ENCODE results near the gene MSH4. TPM values are rescaled to one million over a fixed set of nuclear protein-coding genes. Genes with fewer than 3 reads are reported as not detected.

Gene MSH4
- total RNA-seq, 4 donors from 2014 or later = 0.67 to 0.93 TPM; not detected in 2

DNA sequence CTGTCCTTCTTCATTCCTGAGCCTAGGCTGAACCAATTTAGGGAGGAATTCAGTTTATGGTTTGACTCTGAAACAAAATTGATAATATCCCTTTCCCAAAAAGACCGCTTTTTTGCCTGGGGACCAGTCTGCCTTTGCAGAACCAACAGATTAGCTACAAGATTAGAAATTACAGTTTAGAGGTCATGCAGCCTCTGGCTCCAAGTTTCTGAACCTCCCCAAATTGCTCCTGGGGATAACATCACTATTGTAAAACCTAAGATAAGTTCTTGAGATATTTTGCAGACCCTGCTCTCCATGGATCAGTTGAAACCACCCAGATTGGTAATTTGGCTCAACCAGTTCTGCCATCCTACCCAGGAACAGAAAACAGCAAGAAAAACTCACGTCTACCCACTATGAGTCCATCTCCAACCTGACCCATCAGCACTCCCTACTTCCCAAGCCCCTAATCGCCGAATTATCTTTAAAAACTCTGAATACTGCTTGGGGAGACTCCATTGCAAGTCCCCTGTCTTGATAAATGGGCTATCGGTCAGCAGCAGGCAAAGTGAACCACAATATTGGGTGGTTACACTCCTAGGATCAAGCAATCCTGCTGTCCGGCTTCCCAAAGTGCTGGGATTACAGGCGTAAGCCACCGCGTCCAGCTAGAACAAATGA, 11.2 kb upstream of the MSH4 start:
- H3K27me3 ChIP-seq = no peaks in the 10 kb centered on the region
- H3K9me3 ChIP-seq = no peaks in the 10 kb centered on the region
- TF ChIP-seq, protein P1, sequence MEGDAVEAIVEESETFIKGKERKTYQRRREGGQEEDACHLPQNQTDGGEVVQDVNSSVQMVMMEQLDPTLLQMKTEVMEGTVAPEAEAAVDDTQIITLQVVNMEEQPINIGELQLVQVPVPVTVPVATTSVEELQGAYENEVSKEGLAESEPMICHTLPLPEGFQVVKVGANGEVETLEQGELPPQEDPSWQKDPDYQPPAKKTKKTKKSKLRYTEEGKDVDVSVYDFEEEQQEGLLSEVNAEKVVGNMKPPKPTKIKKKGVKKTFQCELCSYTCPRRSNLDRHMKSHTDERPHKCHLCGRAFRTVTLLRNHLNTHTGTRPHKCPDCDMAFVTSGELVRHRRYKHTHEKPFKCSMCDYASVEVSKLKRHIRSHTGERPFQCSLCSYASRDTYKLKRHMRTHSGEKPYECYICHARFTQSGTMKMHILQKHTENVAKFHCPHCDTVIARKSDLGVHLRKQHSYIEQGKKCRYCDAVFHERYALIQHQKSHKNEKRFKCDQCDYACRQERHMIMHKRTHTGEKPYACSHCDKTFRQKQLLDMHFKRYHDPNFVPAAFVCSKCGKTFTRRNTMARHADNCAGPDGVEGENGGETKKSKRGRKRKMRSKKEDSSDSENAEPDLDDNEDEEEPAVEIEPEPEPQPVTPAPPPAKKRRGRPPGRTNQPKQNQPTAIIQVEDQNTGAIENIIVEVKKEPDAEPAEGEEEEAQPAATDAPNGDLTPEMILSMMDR (IDR thresholded peaks at IDR 0.05) = no peak
- TF ChIP-seq POLR2AphosphoS5 (IDR thresholded peaks at IDR 0.05) = no peak
- no peak for TF ChIP-seq POLR2A (IDR thresholded peaks at IDR 0.05)
- no peak for TF ChIP-seq EP300 (IDR thresholded peaks at IDR 0.05)
- peaks cover 3 to 48% (median 33%) of the 10 kb centered on the region in 3 donors for H3K4me1 ChIP-seq
- H3K36me3 ChIP-seq = peaks cover 0 to 8% of the 10 kb centered on the region in 2 donors
- H3K4me3 ChIP-seq = peak overlapping the region; percentile 68 to 97
- ATAC-seq = peak; percentile 59
- 0 to 13% methylated on average over 7 to 9 of the region's 9 CpGs for WGBS, 2 donors (ENCODE audit: low coverage in 1 of 2)
- H3K27ac ChIP-seq = peak overlapping the region; percentile 59 to 87 (median 81)

DNA sequence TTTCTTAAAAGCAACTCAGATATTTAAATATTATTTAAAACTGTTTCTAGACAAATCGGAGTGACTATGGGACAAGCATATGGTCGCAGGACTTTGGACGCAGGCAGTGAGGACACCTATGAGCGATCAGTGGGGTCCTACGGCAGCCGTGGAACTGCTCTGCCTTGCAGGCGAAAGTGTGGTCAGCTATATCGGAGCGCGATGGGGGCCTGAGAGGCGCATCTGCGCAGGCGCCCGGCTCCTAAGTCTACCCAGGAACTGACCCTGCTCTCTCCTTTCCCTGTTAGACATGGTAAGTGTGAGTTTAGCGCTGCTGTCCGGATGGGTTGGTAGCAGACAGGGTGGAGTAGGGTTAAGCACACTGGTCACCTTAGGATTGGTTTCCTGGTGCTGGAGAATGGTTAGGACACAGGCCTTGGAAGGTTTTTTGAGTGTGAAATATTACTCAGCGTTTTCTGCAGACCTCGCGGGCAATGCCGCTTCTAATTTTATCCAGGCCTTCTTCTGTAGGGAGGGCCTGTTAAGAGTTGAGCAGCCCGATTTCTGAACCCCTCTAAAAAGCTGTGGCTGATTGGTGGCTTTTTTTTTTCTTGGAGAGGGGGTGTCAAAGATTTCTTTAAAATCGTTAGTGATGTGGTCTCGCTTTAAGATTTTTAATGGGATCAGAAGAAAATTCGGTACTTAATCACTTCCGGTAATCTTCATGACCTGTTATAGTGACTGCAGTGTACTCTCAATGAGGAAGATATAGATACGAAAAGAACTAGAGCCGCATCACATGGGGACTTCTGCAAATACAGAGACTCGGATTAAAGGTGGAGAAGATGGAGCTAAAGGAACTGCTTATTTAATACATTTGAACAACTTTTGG, 10.5 kb upstream of the MSH4 start, which contains the start of gene RABGGTB:
Gene RABGGTB, plus strand, starts transcription at position 274 of the 871 bp plus-strand sequence. Its CDS starts 16 bp downstream, at position 290.
- H3K4me1 ChIP-seq = peaks cover 3 to 56% (median 37%) of the 10 kb centered on the region in 3 donors
- TF ChIP-seq POLR2A (IDR thresholded peaks at IDR 0.05) = peak; percentile 66 to 77
- TF ChIP-seq, protein P1 (IDR thresholded peaks at IDR 0.05) = no peak
- no peak for TF ChIP-seq EP300 (IDR thresholded peaks at IDR 0.05)
- peak; percentile 91 for TF ChIP-seq POLR2AphosphoS5 (IDR thresholded peaks at IDR 0.05)
- H3K27me3 ChIP-seq = no peaks in the 10 kb centered on the region
- 0 to 2% methylated on average over 14 to 23 of the region's 28 CpGs for WGBS, 2 donors (ENCODE audit: low coverage in 1 of 2)
- peaks cover 0 to 15% of the 10 kb centered on the region in 2 donors for H3K36me3 ChIP-seq
- H3K9me3 ChIP-seq = no peaks in the 10 kb centered on the region
- H3K4me3 ChIP-seq = peak within 1 kb of the TSS; percentile 68 to 97
- peak within 1 kb of the TSS; percentile 79 to 87 (median 82) for H3K27ac ChIP-seq
- peak; percentile 100 for ATAC-seq

DNA sequence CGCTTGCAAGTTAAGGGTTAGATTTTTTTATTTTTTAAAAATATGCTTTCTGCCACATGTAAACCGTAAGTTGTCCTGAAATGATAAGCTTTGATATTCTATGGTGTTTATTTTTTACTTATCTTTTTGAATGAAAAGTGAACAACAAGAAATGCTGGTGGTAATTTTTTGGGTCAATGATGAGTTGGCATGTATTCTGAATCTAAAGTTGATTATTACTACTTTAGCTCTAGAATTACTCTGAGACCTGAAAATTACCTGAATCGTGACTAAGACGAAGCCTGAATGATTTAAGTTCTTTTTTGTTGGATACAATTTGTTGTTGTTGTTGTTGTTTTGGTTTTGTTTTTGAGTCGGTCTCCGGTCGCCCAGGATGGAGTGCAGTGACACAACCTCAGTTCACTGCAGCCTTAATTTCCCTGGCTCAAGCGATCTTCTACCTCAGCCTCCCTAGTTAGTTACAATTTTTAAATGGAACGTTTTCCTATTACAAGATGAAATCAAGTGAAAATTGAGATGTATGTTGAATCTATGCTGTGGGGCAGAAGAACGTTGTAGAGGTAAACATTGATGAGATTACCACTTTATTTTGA, 9.7 kb upstream of the MSH4 start:
- TF ChIP-seq, protein P1 (IDR thresholded peaks at IDR 0.05) = no peak
- TF ChIP-seq POLR2A (IDR thresholded peaks at IDR 0.05) = no peak
- no peak for TF ChIP-seq POLR2AphosphoS5 (IDR thresholded peaks at IDR 0.05)
- TF ChIP-seq EP300 (IDR thresholded peaks at IDR 0.05) = no peak
- Histone ChIP-seq H3K27me3 (no peaks in the 10 kb centered on the region), H3K27ac (peak overlapping the region; percentile 46 to 87 (median 81)), H3K4me1 (peaks cover 3 to 61% (median 37%) of the 10 kb centered on the region in 3 donors), H3K4me3 (peak overlapping the region; percentile 68 to 97), H3K9me3 (no peaks in the 10 kb centered on the region), H3K36me3 (peaks cover under 1 to 23% of the 10 kb centered on the region in 2 donors)
- ATAC-seq = no peak
- WGBS, 2 donors (ENCODE audit: low coverage in 1 of 2) = 1 to 6% methylated on average over 7 to 10 of the region's 10 CpGs

DNA sequence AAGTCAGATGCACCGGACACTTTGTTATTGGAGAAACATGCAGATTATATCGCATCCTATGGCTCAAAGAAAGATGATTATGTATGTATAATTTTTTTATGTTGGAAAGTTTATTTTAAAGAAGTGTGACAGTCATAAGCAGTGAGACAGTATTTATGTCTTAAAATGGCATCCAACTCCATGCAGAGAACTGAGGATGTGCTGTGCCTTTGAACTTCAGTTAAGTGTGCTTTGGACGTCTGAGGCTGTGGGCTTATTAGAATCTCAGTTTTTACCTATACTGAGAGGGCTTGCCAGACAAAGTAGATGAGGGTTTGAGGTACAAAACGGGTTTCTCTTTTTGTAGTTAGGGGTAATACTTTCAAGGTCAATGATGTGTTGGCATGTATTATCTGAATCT, 9.2 kb upstream of the MSH4 start:
- 14 to 25% methylated on average over 4 of the region's 4 CpGs for WGBS, 2 donors (ENCODE audit: low coverage in 1 of 2)
- H3K27me3 ChIP-seq = no peaks in the 10 kb centered on the region

More for the DNA sequence above, 9.2 kb upstream of the MSH4 start:
- ATAC-seq = no peak
- Histone ChIP-seq H3K36me3 (peaks cover 4 to 28% of the 10 kb centered on the region in 2 donors), H3K27ac (peak overlapping the region in 2 of 4 donors; percentile 79 to 83), H3K9me3 (no peaks in the 10 kb centered on the region), H3K4me3 (peak overlapping the region; percentile 68 to 97), H3K4me1 (peaks cover 3 to 61% (median 37%) of the 10 kb centered on the region in 3 donors)
- TF ChIP-seq, protein P1 (IDR thresholded peaks at IDR 0.05) = no peak
- no peak for TF ChIP-seq EP300 (IDR thresholded peaks at IDR 0.05)
- no peak for TF ChIP-seq POLR2A (IDR thresholded peaks at IDR 0.05)
- no peak for TF ChIP-seq POLR2AphosphoS5 (IDR thresholded peaks at IDR 0.05)

Data from gastroesophageal sphincter (tissue), 4 donors.